COLO668 (cell line): ENCODE data around the gene PJVK.
"Not testable (repeated sequence)": the region's sequence is repeated elsewhere in the genome, so short reads cannot be mapped to it uniquely, and the experiment has no call there.

ENCODE experiments used
- DNase-seq: peaks from one replicate; lab custom pipeline; 2025; ENCODE audit not compliant: unreplicated experiment; lab: John Stamatoyannopoulos, UW

PJVK gene

GRCh38 chr2:178450774-178451525 lies at the start of gene PJVK, which contains the start of gene PRKRA:
PJVK (plus strand) TSS chr2:178451378; CDS start chr2:178453410, 2,032 bp downstream.
PRKRA (minus strand) TSS chr2:178451175; CDS start chr2:178451030, 145 bp downstream.
- DNase-seq, result peak; percentile 98

- no peak for DNase-seq
Observed at GRCh38 chr2:178401994-178402437, 49.2 kb upstream of the PJVK start.

GRCh38 chr2:178403671-178404306 lies 47.4 kb upstream of the PJVK start:
- DNase-seq, result no peak

GRCh38 chr2:178404368-178404767 lies 46.8 kb upstream of the PJVK start:
- peak; percentile 79 for DNase-seq

GRCh38 chr2:178409261-178409660 lies 41.9 kb upstream of the PJVK start:
- DNase-seq, result no peak

GRCh38 chr2:178412047-178412446 lies 39.1 kb upstream of the PJVK start:
- peak; percentile 8 for DNase-seq

GRCh38 chr2:178412453-178412852 lies 38.7 kb upstream of the PJVK start:
- not testable (repeated sequence) for DNase-seq

GRCh38 chr2:178413472-178414265 lies 37.5 kb upstream of the PJVK start:
- DNase-seq, result peak; percentile 89

- peak; percentile 92 for DNase-seq
Observed at GRCh38 chr2:178414266-178415247, 36.6 kb upstream of the PJVK start.

GRCh38 chr2:178415979-178416378 lies 35.2 kb upstream of the PJVK start:
- no peak for DNase-seq

- no peak for DNase-seq
Observed at GRCh38 chr2:178417916-178418315, 33.3 kb upstream of the PJVK start.

- no peak for DNase-seq
Observed at GRCh38 chr2:178418426-178418825, 32.8 kb upstream of the PJVK start.

GRCh38 chr2:178419123-178419522 lies 32.1 kb upstream of the PJVK start:
- DNase-seq, result no peak

- no peak for DNase-seq
Observed at GRCh38 chr2:178420463-178420999, 30.6 kb upstream of the PJVK start.

- no peak for DNase-seq
Observed at GRCh38 chr2:178422097-178422496, 29.1 kb upstream of the PJVK start.

- not testable (repeated sequence) for DNase-seq
Observed at GRCh38 chr2:178423746-178424145, 27.4 kb upstream of the PJVK start.

- DNase-seq, result no peak
Observed at GRCh38 chr2:178425255-178425827, 25.8 kb upstream of the PJVK start.

GRCh38 chr2:178426388-178426787 lies 24.8 kb upstream of the PJVK start:
- no peak for DNase-seq

- no peak for DNase-seq
Observed at GRCh38 chr2:178427458-178427857, 23.7 kb upstream of the PJVK start.

- DNase-seq, result no peak
Observed at GRCh38 chr2:178428396-178428806, 22.8 kb upstream of the PJVK start.
